ENCODE results near the gene NUDT16L1. TPM values are rescaled to one million over a fixed set of nuclear protein-coding genes. Genes with fewer than 3 reads are reported as not detected.
A peak's percentile ranks its signal among the peaks of the same experiment; 100 is the strongest.

Gene NUDT16L1
- total and polyA plus RNA-seq, 2 of the 4 experiments (the other 2 are of a cell fraction): 22.9 to 44.3 TPM

GRCh38 chr16:4688674-4689045, 4.7 kb upstream of the NUDT16L1 start:
- peak overlapping the region; percentile 50 for H2AK9ac ChIP-seq (replicated peaks; ENCODE audit: low read depth, low read length, poor library complexity)
- no peak overlapping the region for H2AK5ac ChIP-seq (ENCODE audit: low read depth, low read length)
- no peak overlapping the region for H2BK15ac ChIP-seq (ENCODE audit: low read depth, low read length)
- H2BK5ac ChIP-seq (ENCODE audit: low read depth, low read length, poor library complexity, severe bottlenecking): no peak overlapping the region
- H3K36me3 ChIP-seq (ENCODE audit: control insufficient read depth, insufficient read depth, low read length): peaks cover 41% of the 10 kb centered on the region
- H3K56ac ChIP-seq (ENCODE audit: extremely low read depth, insufficient read depth, low read length): no peak overlapping the region
- H3K9me1 ChIP-seq (ENCODE audit: insufficient read depth, low read length): peaks cover 5% of the 10 kb centered on the region; the same call in 1 of the 2 replicates
- 0 out of 4 replicates have a peak, but pooled peaks cover 0 to 3% of the 10 kb centered on the region in 2 experiments for H3K79me1 ChIP-seq (ENCODE audit: low read depth in 1 of 2, low read length in 2 of 2)
- H3K4me3 ChIP-seq (ENCODE audit: insufficient read depth, low read depth, low read length): no peak overlapping the region
- TF ChIP-seq MXI1 (IDR thresholded peaks at IDR 0.05; ENCODE audit: borderline replicate concordance, low read depth, low read length) (no peak), NFE2L2 (IDR thresholded peaks at IDR 0.05; ENCODE audit: low read depth, low read length) (no peak), RCOR1 (IDR thresholded peaks at IDR 0.05; ENCODE audit: insufficient replicate concordance, low read length) (no peak), RFX5 (IDR thresholded peaks at IDR 0.05; ENCODE audit: low read depth, low read length) (no peak), SMC3 (IDR thresholded peaks at IDR 0.05; ENCODE audit: low read depth, low read length) (no peak)
- H3K23ac ChIP-seq (ENCODE audit: low read depth, low read length): no peak overlapping the region
- no TSS peak for BruUV-seq (replicated peaks)
- H3K4ac ChIP-seq (ENCODE audit: low read depth, low read length): no peak overlapping the region
- ChIA-PET POLR2A (ENCODE audit: unreplicated experiment) (no interaction called here), CTCF (no interaction called here)
- no peak overlapping the region for H2BK20ac ChIP-seq (ENCODE audit: low read depth, low read length)
- no peak overlapping the region for H4K91ac ChIP-seq (ENCODE audit: insufficient read depth, low read depth, low read length)
- H3K9me3 ChIP-seq (ENCODE audit: control insufficient read depth, insufficient read depth, low read length): no peaks in the 10 kb centered on the region
- no peak overlapping the region for H2BK120ac ChIP-seq (ENCODE audit: low read depth, low read length)
- no peak overlapping the region for H4K5ac ChIP-seq (ENCODE audit: low read depth, low read length)
- DNase-seq (no peak), ATAC-seq (ENCODE audit: low read depth) (no peak)
- no peak overlapping the region for H4K8ac ChIP-seq (ENCODE audit: low read depth in 2 of 2, low read length in 2 of 2)
- intact Hi-C loops (cut with micrococcal nuclease): no loop called here
- no peak overlapping the region for H3K4me2 ChIP-seq (ENCODE audit: low read depth, low read length)
- H3K27ac ChIP-seq (ENCODE audit: insufficient read depth, low read length): no peak overlapping the region
- no peak overlapping the region for H3K18ac ChIP-seq (ENCODE audit: low read depth, low read length)
- H2AFZ ChIP-seq (replicated peaks; ENCODE audit: low read length, poor library complexity): no peak overlapping the region
- no peaks in the 10 kb centered on the region; the same call in none of the 2 replicates for H4K20me1 ChIP-seq (ENCODE audit: insufficient read depth, low read length)
- no peak overlapping the region for H3K14ac ChIP-seq (replicated peaks; ENCODE audit: low read depth, low read length)
- in situ Hi-C loops (cut with MboI; ENCODE audit: low sequenced_read_pairs): no loop called here
- WGBS, 2 experiments (ENCODE audit: extremely low coverage in 2 of 2, insufficient read length in 1 of 2): no CpG with 5 or more reads among the region's 22 CpGs
- H3K4me1 ChIP-seq (ENCODE audit: control insufficient read depth, insufficient read depth, low read length): peaks cover 2% of the 10 kb centered on the region; the same call in 1 of the 2 replicates
- dilution Hi-C loops (cut with HindIII; ENCODE audit: low sequenced_read_pairs, unreplicated experiment): no loop called here
- H3K9ac ChIP-seq (ENCODE audit: low read depth, low read length): no peak overlapping the region
- H3K27me3 ChIP-seq (ENCODE audit: control insufficient read depth, insufficient read depth, low read length): no peaks in the 10 kb centered on the region
